ENCODE measurements around the gene WFIKKN2.

Gene WFIKKN2

GRCh38 chr17:50836826-50837225 lies 1.4 kb downstream of the WFIKKN2 start:
- DNase-seq: no peak

- no peak for DNase-seq
Measured at GRCh38 chr17:50837286-50837979, 2.0 kb downstream of the WFIKKN2 start.

DNA sequence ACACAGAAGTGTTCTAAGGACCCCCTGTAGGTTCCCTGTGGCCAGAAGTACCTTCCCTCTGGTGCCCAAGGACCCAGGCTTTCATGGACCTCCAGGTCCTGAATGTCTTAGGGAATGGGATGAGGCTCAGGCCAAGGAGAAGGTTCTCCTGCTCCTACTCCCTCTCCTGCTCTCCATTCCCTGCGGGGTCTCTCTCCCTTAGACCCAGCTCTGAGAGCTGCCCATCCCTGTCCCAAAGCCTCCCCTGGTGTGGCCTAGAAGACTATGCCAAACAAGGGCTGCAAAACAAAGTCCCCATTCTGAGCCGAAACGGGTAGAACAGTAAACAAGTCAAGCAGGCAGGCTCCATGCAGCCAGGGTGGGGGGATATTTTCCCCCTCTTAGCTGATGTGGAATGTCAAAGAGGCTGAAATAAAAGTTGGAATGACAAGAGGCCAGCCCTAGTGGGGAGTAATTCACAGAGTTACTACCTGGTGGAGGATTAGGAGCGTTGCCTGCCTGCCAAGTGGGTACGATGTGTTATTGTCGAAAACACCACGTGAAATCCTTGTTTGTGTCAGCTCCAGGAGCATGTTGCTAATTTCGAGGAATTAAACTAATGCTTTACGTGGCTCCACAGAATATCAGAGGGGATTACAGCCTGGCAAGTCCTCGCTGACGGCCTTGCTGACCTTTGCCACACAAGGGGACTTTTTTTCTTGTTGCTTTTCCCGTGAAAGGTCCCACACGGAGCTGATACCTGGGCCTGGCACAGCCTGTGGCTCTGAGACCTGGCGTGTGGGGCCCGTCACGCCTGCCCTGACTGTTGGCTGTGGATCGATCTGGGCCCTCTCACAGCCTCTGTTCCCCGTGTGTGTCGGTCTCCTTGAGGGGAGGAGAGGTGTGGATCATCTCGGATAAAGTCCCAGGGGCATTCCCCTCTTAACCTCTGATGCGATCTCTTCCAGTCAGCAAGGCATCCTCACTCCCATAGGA lies 2.9 kb downstream of the WFIKKN2 start:
- no peak for DNase-seq

DNA sequence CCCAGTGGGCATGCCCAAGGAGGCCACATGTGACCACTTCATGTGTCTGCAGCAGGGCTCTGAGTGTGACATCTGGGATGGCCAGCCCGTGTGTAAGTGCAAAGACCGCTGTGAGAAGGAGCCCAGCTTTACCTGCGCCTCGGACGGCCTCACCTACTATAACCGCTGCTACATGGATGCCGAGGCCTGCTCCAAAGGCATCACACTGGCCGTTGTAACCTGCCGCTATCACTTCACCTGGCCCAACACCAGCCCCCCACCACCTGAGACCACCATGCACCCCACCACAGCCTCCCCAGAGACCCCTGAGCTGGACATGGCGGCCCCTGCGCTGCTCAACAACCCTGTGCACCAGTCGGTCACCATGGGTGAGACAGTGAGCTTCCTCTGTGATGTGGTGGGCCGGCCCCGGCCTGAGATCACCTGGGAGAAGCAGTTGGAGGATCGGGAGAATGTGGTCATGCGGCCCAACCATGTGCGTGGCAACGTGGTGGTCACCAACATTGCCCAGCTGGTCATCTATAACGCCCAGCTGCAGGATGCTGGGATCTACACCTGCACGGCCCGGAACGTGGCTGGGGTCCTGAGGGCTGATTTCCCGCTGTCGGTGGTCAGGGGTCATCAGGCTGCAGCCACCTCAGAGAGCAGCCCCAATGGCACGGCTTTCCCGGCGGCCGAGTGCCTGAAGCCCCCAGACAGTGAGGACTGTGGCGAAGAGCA lies 4.4 kb downstream of the WFIKKN2 start:
- DNase-seq: no peak

DNA sequence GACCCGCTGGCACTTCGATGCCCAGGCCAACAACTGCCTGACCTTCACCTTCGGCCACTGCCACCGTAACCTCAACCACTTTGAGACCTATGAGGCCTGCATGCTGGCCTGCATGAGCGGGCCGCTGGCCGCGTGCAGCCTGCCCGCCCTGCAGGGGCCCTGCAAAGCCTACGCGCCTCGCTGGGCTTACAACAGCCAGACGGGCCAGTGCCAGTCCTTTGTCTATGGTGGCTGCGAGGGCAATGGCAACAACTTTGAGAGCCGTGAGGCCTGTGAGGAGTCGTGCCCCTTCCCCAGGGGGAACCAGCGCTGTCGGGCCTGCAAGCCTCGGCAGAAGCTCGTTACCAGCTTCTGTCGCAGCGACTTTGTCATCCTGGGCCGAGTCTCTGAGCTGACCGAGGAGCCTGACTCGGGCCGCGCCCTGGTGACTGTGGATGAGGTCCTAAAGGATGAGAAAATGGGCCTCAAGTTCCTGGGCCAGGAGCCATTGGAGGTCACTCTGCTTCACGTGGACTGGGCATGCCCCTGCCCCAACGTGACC lies 5.0 kb downstream of the WFIKKN2 start:
- no peak for DNase-seq

DNA sequence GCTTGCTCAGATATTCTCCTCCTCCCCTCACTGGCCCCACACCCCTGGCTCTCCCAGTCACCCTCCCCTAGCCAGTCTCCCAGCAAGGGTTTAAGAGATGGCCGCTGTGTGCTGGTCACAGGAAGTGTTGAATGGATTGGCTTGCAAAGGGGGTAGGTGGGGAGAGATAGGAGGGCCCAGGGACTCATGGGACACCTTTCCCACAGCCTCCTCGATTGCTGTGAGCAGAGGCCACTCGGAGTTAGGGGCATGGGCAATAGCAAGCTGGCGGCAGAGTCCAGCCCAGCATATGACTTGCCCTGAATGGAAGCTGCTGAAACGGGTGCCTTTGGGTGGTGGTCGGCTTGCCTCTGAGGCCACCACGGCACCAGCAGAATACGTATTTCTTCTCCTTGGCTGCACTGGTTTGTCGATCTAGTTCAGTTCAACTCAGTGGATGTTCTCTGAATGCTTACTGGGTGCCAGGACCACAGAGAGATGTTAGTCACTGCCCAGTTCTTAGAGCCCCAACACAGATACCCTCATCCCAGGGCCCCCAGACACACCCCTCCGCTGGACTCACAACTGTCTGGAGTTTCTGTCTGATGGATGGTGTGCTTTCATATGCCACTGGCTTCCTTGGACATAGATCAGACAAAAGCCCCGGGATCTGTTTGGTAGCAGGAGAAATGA lies 6.0 kb downstream of the WFIKKN2 start:
- DNase-seq: no peak

DNA sequence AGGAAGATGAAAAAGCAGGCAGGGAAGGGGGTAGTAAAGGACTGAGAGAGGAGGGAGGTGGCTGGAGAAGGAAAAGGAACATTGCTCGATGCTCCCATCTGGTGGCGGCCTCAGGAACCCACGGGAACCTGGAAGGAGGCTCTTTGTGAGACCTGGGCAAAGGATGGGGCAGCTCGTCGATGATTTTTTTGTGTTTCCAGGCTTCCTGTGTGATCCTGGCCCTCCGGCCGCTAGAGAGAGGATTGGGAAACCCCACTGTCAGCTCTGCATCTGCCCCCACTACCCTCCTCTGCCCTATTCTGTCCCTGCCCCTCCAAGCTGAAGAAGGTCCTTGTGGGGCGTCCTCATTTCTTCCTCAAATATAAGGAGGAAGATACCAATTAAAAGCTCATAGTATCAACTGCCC lies 6.6 kb downstream of the WFIKKN2 start:
- peak; percentile 58 for DNase-seq

DNA sequence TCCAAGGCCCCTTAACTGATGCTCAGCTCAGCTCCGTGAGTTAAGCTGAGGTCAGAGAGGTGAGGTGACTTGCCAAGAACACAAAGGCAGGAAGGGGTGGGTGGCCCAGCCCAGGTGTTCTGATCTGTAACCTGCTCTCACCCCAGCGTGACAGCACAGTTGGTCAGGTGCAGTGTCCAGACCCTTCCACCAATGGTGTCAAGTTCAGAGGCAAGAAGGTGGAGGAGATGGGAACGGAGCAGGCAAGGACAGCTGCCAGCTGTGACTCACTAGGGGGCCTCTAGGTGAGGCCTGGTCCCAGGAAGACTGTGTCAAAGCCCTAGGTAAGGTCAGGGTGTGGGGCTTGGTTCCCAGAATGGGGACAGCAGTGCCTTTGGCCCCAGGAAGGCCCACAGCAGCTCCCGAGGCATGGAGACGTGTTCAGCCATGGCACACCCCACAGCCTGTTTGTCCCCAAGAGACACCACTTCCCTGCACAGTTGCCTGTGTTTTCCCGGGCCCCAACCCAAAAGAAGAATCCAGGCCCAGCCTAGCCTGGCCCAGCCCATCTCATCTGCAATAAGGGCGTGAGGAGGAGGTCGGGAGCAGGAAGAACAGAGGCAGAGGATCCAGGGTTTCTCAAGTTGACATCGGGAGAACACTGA lies 7.2 kb downstream of the WFIKKN2 start:
- DNase-seq: no peak

DNA sequence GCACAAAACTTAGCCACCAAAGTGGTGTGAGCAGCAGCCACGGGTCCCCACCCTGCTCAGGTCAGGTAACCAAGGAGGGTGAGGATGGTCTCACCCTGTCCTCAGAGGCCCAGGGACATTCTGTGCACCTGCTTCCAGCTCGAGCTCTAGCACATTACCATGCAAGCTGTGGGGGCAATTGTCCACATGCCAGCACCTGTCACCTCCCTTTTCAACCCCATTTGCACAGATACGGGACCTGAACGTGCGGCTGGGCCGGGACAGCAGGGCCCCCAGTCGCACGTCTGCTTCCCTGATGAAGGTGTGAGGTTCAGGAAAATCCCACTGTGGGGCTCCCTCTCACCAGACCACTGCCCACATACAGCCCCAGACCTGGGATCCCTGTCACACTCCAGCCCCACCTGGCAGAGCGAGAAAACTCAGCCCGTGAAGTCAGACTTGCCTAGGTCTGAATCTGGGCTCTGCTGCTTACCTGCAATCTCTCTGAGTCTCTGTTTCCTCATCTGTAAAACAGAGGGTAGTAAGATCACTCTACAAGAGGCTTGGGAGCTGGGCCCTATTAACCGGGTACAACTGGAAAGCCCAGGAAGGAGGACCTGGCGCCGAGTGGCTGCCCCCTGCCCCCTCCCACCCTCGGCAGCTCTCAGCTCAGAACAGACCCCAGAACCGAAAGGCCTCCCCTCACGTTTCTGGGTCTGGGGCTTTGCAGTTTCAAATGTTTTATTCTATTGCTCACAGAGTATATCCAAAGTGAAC lies 7.9 kb downstream of the WFIKKN2 start:
- no peak for DNase-seq

GRCh38 chr17:50844117-50844700 lies 8.8 kb downstream of the WFIKKN2 start:
- no peak for DNase-seq

GRCh38 chr17:50845240-50846147 lies 10.1 kb downstream of the WFIKKN2 start:
- no peak for DNase-seq

DNA sequence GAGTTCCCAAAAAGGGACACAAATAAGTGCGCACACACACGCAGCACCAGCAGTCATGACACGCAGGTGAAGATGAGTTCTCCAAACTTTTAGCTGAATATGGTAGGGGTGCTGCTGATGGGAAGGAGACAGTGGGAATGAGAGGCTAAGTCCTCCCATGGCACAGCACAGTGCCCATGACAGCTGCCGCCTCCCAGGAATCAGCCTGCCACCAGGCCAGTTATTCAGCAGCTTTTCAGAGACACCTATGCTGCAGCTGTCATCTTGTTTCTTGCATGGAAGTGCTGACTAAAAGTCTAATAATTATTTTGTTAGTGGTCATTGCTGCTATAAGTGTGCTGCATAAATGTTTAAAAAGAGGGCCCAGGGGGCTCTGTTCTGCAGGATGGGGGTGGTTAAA lies 12.2 kb downstream of the WFIKKN2 start:
- no peak for DNase-seq

GRCh38 chr17:50848039-50848438 lies 12.7 kb downstream of the WFIKKN2 start:
- no peak for DNase-seq

GRCh38 chr17:50848711-50849110 lies 13.3 kb downstream of the WFIKKN2 start:
- DNase-seq: no peak

DNA sequence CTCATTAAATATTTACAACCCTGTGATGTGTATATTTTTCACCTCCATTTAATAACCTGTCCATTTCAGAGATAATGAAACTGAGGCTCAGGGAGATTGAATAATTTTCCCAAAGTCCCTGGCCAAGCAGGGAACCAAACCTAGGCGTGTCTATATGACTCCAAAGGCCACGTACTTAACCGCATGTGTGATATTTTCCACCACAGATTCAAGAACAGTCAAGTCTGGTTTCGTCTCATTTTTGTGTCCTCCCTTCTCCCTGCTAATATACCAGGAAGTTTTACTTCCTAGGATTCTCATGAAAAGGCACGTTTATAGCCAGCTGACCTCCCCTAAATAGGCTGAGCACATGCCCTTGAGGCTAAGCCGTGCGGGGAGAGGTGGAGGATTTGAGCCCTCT lies 15.3 kb downstream of the WFIKKN2 start:
- DNase-seq: no peak

DNA sequence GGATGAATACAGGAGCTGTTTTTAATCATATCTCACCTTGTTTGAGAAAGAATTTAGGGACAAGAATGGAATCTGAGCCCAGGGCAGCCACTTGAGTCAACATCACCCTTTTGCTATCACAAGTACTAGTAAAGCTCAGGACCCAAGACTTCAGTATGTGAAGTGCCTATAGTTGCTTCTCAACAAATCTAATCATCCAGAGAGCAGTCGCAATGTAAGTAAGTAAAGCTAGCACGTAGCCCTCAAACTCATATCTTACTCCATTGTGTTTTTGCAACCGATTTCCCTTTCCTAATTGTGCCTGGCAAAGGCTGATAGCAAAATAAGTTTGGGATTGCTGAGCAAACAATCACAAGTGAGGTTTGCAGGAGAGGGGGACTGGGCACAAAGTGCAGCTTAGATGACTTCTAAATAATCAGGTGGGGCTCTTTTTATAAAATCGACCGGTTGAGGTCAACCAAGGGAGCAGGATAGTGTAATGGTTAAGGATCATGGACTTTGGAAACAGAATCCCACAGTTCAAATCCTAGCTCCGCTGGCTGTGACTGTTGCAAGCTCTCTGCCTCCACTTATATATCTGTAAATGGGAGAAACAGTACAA lies 17.7 kb downstream of the WFIKKN2 start:
- DNase-seq: no peak

DNA sequence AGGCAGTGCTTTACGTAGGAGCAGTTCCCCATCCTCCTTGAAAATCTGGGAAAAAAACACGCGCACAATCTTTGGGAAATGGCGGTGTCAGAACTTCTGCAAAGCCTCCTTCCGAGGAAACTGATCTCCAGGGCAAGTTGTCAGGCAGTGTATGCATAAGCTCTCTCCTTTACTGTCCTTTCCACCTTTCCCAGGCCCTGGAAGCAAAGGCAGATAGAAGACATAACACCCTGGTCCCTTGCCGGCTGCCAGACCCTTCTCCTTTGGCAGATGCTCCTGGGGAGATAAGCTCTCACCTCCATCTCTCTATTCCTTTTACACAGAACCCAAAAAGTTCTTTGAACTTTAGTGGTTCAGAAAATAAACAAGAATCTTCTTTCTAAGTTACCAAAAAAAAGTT lies 18.4 kb downstream of the WFIKKN2 start:
- DNase-seq: no peak

DNA sequence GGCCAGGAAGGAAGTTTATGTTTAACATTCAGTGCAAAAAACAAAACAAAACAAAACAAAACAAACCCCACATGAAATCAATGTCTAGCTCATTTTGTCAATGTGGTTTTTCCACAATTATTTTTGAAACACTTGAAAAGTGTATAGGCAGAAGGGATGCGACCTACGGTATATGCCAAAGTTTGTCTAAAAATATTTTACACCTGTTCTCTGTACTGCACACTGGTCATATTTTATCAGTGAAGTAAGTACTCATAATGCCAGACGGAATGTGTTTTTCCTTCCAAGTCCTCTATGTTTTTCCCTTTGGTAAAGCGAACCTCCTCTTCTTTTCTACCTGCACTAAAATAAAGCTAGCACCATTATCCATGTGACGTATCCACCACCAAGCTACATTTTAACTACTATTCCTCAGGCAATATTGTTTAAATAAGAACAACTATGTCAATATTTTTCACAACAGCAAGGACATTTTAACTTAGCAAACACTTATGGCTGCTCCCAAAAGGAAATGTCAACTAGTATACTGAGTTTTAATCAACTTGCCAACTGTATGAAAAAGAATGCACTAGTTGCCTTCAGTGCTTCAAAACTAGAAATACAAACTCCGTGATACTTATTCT lies 20.4 kb downstream of the WFIKKN2 start:
- no peak for DNase-seq

DNA sequence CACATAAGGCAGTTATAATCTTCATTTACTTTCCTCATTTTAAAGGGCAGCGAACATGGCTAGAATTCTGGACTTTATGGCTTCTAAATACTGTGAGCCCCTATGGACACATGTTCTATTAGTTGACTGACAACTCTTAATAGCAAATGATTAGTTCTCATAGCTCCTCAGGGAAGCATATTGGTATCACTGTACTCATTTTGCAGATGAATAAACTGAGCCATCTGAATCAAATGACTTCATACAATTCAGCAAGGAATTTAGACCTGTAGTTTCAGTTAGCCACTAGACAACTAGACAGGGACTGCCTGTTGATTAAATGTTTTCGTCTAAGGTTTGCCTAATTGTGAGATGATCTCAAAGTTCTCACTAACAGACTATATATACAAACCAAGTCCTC lies 21.0 kb downstream of the WFIKKN2 start:
- DNase-seq: no peak
